C1 segment of cervical spinal cord (tissue), 14 donors: ENCODE measurements around the gene ADAMTS3.

Source experiments
- DNase-seq, 14 donors: peaks; one replicate each; lab custom pipeline; 2025; lab: John Stamatoyannopoulos, UW

Gene ADAMTS3

DNA sequence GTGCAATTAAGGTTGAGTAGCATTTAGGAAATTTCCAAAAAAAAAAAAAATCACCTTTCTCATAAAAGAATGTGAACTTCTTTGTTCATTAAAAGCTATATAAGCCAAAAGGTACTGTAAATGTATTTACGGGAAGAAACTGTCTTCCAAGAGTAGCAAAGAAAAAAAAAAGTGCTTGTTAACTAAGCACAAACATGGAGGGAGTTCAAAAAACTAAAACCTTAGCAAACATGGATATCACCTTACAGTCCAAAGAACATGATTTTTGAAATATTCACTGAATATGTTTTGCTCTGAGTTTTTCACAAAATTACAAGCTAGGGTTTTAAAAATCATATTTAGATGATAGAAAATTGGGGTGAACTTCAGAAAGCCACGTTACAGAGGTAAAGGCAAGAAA lies 217.5 kb downstream of the ADAMTS3 start:
- no peak for DNase-seq

GRCh38 chr4:72348701-72349100 lies 220.3 kb downstream of the ADAMTS3 start:
- DNase-seq = no peak

GRCh38 chr4:72344418-72344817 lies 224.6 kb downstream of the ADAMTS3 start:
- no peak for DNase-seq

- DNase-seq = no peak
Measured at GRCh38 chr4:72341432-72341820, 227.6 kb downstream of the ADAMTS3 start.

GRCh38 chr4:72340803-72341431 lies 228.1 kb downstream of the ADAMTS3 start:
- no peak for DNase-seq

GRCh38 chr4:72338060-72338459 lies 231.0 kb downstream of the ADAMTS3 start:
- no peak for DNase-seq

- no peak for DNase-seq
Measured at GRCh38 chr4:72330381-72330780, 238.6 kb downstream of the ADAMTS3 start.

DNA sequence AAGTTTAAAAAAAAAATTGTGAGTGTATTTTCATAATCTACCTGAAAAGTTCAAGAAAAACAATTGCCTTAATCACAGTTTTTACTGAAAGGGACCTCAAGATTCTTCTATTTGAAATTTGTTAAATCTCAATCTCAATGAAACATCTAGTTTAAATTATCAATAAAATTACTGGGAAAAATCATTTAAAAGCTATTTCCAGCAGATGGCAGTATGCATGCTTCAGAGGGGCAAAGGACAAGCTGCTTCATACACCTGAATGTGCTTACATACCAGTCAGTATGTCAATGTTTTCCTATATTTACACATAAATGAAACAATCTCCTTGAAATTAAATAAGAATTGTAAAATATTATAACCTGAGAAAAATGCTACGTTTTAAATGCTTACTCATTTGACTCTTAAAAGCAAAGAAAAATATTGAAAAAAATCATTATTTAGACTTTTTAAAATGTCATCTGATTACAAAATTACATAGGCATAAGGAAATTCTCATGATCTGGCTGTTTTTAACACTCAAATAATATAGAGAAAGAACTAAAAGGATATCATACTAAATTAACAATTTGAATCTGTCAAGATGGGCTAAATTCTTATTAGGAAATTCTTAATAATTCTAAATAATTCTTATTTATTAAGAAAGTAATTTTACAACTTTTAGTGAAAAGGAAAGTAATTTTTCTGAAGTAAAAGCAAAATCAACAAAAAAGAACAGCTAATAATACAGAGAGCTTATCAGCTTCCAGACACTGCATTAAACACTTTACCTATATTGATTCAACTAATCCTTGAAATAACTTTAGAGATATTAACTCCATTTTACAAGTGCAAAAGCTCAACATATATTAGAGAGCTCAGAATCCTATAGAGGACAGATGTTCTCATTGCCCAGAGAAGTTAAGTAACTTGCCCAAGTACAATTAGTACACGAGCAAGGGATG lies 242.1 kb downstream of the ADAMTS3 start:
- DNase-seq = no peak

DNA sequence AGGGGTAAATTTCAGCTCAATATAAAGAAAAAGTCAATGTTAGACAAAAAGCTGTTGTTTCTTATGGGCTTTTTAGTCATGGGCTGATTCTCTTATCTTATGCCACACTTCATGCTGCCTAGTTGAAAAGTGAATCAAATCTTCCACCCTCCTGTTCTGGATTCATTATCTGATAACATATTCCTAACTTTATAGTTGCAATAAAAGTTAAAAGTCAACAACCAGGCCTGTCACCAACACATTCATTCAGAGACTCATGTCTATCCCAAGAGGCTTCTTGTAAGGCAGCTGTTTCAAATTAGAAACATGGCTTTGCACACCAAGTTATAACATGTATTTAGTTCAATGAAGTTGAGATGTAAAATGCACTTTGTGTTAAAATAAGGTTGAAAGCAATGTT lies 243.8 kb downstream of the ADAMTS3 start:
- no peak for DNase-seq

DNA sequence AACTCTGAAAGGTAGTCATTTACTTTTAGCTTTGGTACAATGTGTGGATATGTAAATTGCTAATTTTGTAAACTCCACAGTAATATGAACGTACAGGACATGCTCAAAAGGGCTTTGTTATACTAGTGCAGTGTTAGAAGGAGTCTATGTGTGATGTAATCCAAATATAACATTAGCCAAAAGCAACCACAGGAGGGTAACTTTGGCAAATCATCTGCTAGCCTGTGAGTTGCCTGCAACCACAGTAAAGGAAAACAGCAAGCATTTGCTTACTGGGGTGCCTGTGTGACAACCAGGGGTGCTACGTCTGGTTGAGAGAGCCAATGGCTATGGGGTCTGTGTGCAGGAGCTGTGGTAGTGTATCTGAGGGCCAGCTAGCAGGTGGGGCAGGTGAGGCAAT lies 245.8 kb downstream of the ADAMTS3 start:
- DNase-seq = no peak

- DNase-seq = no peak
Measured at GRCh38 chr4:72320223-72320948, 248.6 kb downstream of the ADAMTS3 start.

GRCh38 chr4:72319601-72320021 lies 249.4 kb downstream of the ADAMTS3 start:
- DNase-seq = peak in 2 of 14 donors; percentile 1 to 9

DNA sequence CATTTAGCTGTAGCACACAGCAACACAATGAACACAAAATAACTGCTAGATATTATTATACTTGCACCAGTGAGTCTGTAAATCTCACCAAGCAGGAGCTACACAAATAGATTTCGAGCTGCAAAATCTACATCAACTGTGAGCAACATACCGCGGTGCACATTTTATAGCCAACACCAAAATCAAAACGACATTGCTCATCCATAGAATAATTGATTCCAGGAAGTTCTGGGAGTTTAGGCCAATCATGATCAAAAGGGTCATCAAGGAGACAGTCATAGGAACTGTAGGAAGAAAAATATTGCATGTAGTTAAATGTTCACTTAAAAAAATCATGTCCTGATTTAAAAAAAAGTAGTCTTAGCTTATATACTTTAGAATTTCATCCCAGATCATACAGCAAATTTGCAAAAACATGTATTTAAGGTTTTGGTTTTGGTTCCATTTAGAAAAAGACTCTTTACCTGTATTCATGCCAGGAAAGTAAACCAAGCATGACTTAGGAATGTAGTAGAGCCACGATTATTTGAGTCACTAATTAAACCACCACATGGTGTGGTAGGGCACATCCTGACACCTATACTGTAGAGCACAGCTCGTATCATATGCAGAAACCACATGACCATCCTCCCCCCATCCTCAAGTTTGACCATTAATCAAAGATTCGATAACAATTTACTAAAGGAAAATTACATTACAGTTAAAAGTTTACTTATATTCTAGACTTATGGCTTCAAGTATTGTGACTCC lies 250.4 kb downstream of the ADAMTS3 start:
- no peak for DNase-seq

- peak in 2 of 14 donors; percentile 4 to 7 for DNase-seq
Measured at GRCh38 chr4:72314869-72315268, 254.2 kb downstream of the ADAMTS3 start.

DNA sequence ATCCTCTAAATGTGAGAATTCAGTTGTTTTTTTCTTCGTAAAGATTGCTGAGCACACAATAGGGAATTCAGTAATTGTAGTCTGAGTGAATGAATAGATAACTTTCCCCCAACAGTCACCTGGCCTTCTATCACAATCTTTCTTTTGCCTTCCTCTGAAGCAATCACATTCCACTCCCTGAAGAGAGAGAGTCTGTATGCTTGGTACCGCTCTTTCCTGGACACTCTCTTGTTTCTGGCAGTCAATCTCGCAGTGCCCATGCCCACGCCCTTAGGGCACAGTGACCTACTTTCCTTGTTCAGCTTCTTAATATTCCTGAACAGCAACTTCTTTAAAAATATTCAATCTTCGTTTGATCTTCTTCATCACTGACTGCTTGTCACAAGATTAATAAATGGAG lies 255.9 kb downstream of the ADAMTS3 start:
- peak in 2 of 14 donors; percentile 2 to 5 for DNase-seq

DNA sequence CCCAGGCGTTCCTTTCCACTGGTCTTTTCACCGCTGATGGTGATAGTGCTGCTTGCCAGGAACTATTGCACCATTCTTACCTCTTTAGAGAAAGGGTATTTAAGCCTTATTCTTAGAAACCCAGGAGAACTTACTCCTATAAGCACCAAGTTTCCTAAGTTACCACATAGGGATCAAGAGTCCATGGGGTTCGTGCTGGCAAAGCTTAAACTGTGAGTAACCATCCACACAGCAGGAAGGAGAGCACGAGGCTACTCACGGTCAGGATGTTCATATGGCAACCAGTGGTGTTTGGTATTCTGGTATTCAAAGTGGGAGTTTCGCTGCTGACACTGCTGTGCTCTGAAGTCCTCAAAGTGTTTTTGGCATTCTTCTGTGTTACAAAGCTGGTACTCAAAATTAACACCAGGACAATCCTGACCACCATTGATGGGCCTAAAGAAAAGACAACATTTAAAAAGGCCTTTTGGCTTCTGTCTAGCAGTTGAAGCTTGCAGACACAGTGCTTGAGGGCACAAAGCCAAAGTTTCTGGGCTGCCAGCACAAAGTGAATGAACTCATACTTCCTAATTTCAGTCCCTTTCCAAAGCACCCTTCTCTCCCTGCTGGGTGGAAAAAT lies 256.9 kb downstream of the ADAMTS3 start:
- peak in 11 of 14 donors; percentile 24 to 80 (median 59) for DNase-seq

DNA sequence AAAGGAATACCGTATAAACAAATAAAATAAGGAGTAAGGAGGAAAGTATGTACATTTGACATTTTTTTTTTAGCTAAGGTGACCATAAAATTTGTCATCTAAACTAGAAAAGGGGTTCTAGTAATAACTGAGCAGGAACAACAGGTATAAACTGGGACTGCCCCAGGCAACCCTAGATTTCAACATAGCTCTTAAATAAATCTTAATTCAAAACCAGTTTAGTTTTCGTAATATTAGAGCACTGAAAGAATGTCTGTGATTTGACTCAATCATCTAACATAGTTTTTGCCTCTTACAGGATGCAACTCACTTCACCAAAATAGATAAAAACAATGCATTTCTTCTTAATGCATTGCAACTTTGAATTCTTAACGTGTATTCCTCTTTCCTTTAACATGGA lies 257.7 kb downstream of the ADAMTS3 start:
- no peak for DNase-seq

DNA sequence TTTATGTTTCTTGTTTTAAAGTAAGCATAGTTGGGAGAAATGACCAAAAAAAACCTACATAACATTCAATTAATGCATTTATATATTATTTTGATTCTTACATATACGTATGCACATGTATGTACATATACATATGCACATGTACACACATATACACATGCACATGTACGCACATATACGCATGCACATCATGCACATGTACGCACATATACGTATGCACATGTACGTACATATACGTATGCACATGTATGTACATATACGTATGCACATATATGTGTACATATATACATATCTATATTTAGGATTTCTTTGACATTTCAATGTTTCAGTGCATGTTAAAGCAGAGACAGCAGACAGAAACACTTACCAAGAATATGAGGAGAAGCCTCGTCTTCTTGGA lies 263.4 kb downstream of the ADAMTS3 start:
- no peak for DNase-seq

DNA sequence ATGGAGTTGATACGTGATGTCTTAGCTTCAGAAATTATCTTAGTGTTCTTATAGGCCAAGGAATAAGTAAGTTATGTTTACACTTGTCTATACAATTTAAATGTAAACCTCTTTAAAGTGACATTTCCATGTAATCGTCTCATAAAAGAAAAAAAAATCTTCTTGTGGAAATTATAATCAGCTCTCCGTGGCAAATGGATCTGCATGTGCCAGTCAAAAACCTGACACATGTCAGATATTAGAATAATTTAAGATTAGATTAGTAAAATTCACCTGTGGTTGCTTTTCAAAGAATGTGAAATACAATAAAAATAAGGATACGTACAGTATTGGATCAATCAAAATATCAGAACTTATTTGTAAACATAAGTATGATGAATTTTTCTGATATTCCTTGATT lies 263.9 kb downstream of the ADAMTS3 start:
- no peak for DNase-seq

GRCh38 chr4:72302981-72303704 lies 265.9 kb downstream of the ADAMTS3 start:
- peak in 6 of 14 donors; percentile 2 to 17 (median 12) for DNase-seq
